ENCODE data around the gene DKK2.

Gene DKK2

GRCh38 chr4:107035819-107036583 is at the start of gene DKK2:
TSS of gene DKK2 (minus strand) at chr4:107036313. CDS start at chr4:107035591, 722 bp downstream.
- no peak for TF ChIP-seq CTCF (IDR thresholded peaks at IDR 0.05; ENCODE audit: borderline replicate concordance, control extremely low read depth, extremely low read depth, insufficient read depth, missing control alignments)
- DNase-seq (ENCODE audit: low spot score): peak; percentile 45
- in situ Hi-C loops (cut with MboI; ENCODE audit: low sequenced_read_pairs, unreplicated experiment): no loop called here

- no peak for TF ChIP-seq CTCF (IDR thresholded peaks at IDR 0.05; ENCODE audit: borderline replicate concordance, control extremely low read depth, extremely low read depth, insufficient read depth, missing control alignments)
- no peak for DNase-seq (ENCODE audit: low spot score)
- in situ Hi-C loops (cut with MboI; ENCODE audit: low sequenced_read_pairs, unreplicated experiment): no loop called here
These were observed 41.1 kb upstream of the DKK2 start for GRCh38 chr4:107077192-107077591.

- in situ Hi-C loops (cut with MboI; ENCODE audit: low sequenced_read_pairs, unreplicated experiment): no loop called here
- DNase-seq (ENCODE audit: low spot score): no peak
- no peak for TF ChIP-seq CTCF (IDR thresholded peaks at IDR 0.05; ENCODE audit: borderline replicate concordance, control extremely low read depth, extremely low read depth, insufficient read depth, missing control alignments)
These were observed 37.0 kb upstream of the DKK2 start for GRCh38 chr4:107072836-107073736.

- TF ChIP-seq CTCF (IDR thresholded peaks at IDR 0.05; ENCODE audit: borderline replicate concordance, control extremely low read depth, extremely low read depth, insufficient read depth, missing control alignments): no peak
- DNase-seq (ENCODE audit: low spot score): no peak
- in situ Hi-C loops (cut with MboI; ENCODE audit: low sequenced_read_pairs, unreplicated experiment): no loop called here
These were observed 35.0 kb upstream of the DKK2 start for GRCh38 chr4:107071108-107071507.

- DNase-seq (ENCODE audit: low spot score): peak; percentile 19
- in situ Hi-C loops (cut with MboI; ENCODE audit: low sequenced_read_pairs, unreplicated experiment): no loop called here
- no peak for TF ChIP-seq CTCF (IDR thresholded peaks at IDR 0.05; ENCODE audit: borderline replicate concordance, control extremely low read depth, extremely low read depth, insufficient read depth, missing control alignments)
These were observed 32.9 kb upstream of the DKK2 start for GRCh38 chr4:107069049-107069448.

- in situ Hi-C loops (cut with MboI; ENCODE audit: low sequenced_read_pairs, unreplicated experiment): no loop called here
- DNase-seq (ENCODE audit: low spot score): no peak
- no peak for TF ChIP-seq CTCF (IDR thresholded peaks at IDR 0.05; ENCODE audit: borderline replicate concordance, control extremely low read depth, extremely low read depth, insufficient read depth, missing control alignments)
These were observed 32.0 kb upstream of the DKK2 start for GRCh38 chr4:107068116-107068515.

All from GM13976 (cell line).